K562 (cell line): ENCODE data around the gene HSPB2. TPM values are rescaled to one million over a fixed set of nuclear protein-coding genes. Genes with fewer than 3 reads are reported as not detected.

Source experiments
- ATAC-seq: fragments of 200-7000 bp; cut with Tn5 transposase; 3 replicates; pipeline ENCODE4 v1.9.1; 2020; ENCODE audit warnings: moderate library complexity
- BruUV-seq: library from RNA; stranded (reverse); fragments of 400-500 nt; replicated peaks from 2 replicates; lab custom pipeline; 2021; lab: Mats Ljungman, UMichigan
- CTCF ChIA-PET: fragments of 300-600 bp; formaldehyde crosslinking; extraction: SDS; loops from one replicate; lab custom pipeline; 2021; ENCODE audit warnings: low intra/inter-chr PET ratio; lab: Yijun Ruan, JAX
- POLR2A ChIA-PET: fragments of 300-600, 350-650 bp; sonication (Branson Sonifier 250); formaldehyde crosslinking; extraction: SDS; loops from one replicate; lab custom pipeline; 2021; ENCODE audit warnings: antibody characterized with exemption, inconsistent platforms; lab: Yijun Ruan, JAX
- DNase-seq, 4 experiments: peaks; one replicate each; pipeline versions ENCODE4 v3.0.0 to v3.0.0-alpha.2; 2011 to 2018; ENCODE audit warnings: low spot score in 3 of 4, mixed read lengths in 3 of 4; ENCODE audit errors: extremely low read depth in 1 of 4
- FAIRE-seq: peaks from 2 replicates; lab custom pipeline; 2011; peaks lifted over from hg19 to GRCh38; lab: Jason Lieb, UNC
- H2AFZ ChIP-seq: 2 replicates; pipeline ENCODE4 v1.6.0; 2011; ENCODE audit warnings: low read depth, low read length, control low read depth, inconsistent platforms
- H3K27ac ChIP-seq: fragments of 200-600 bp; 3 replicates; pipeline ENCODE4 v1.8.0; 2011; ENCODE audit warnings: low read depth, mild to moderate bottlenecking, control low read depth, inconsistent platforms, low read length, moderate library complexity, mixed read lengths; ENCODE audit errors: extremely low read depth
- H3K27me3 ChIP-seq, 2 experiments: fragments of 300-600 bp in 1 of 2; 2 replicates in 1 of 2; 3 replicates in 1 of 2; pipeline versions ENCODE4 v1.6.0 to v1.8.0; 2011; ENCODE audit warnings: inconsistent platforms in 2 of 2, low read length in 2 of 2, mild to moderate bottlenecking in 1 of 2, mixed read lengths in 1 of 2, moderate library complexity in 1 of 2; ENCODE audit not compliant: control insufficient read depth in 2 of 2, insufficient read depth in 2 of 2
- H3K36me3 ChIP-seq: fragments of 300-600 bp; 3 replicates; pipeline ENCODE4 v1.8.0; 2011; ENCODE audit warnings: mild to moderate bottlenecking, low read length, inconsistent platforms; ENCODE audit not compliant: control insufficient read depth, insufficient read depth
- H3K4me1 ChIP-seq, 2 experiments: fragments of 200-600 bp in 1 of 2; replicated peaks in 1 of 2; 2 replicates in 1 of 2; 3 replicates in 1 of 2; pipeline versions ENCODE4 v1.5.1 to v1.8.0; 2011; ENCODE audit warnings: inconsistent platforms in 2 of 2, low read length in 2 of 2, mild to moderate bottlenecking in 1 of 2, mixed read lengths in 1 of 2, moderate library complexity in 1 of 2; ENCODE audit not compliant: control insufficient read depth in 2 of 2, insufficient read depth in 2 of 2
- H3K4me2 ChIP-seq: 2 replicates; pipeline ENCODE4 v1.6.1; 2011; ENCODE audit warnings: low read length, control low read depth, inconsistent platforms, mixed read lengths; ENCODE audit not compliant: insufficient read depth
- H3K4me3 ChIP-seq: fragments of 200-600 bp; sonication (generic), shearing (Covaris generic); 2 replicates; pipeline ENCODE4 v1.5.1; 2016; ENCODE audit warnings: control low read depth, inconsistent platforms
- H3K79me2 ChIP-seq: fragments of 200-600 bp; 3 replicates; pipeline ENCODE4 v1.8.0; 2011; ENCODE audit warnings: low read length, inconsistent platforms; ENCODE audit not compliant: control insufficient read depth, insufficient read depth
- H3K9ac ChIP-seq, 2 experiments: 2 replicates each; pipeline versions ENCODE4 v1.6.0 to v1.6.1; 2011; ENCODE audit warnings: low read depth in 2 of 2, low read length in 2 of 2, control low read depth in 1 of 2, inconsistent platforms in 1 of 2, mild to moderate bottlenecking in 1 of 2, mixed read lengths in 1 of 2; ENCODE audit not compliant: insufficient read depth in 1 of 2
- H3K9me1 ChIP-seq: one replicate; pipeline ENCODE4 v1.6.0; 2011; ENCODE audit warnings: inconsistent platforms, mild to moderate bottlenecking, low read length, moderate library complexity; ENCODE audit not compliant: control insufficient read depth, insufficient read depth
- H3K9me3 ChIP-seq: replicated peaks from 2 replicates; pipeline ENCODE4 v1.5.1; 2011; ENCODE audit warnings: low read depth, low read length, inconsistent platforms; ENCODE audit not compliant: control insufficient read depth, insufficient read depth
- H4K20me1 ChIP-seq: replicated peaks from 2 replicates; pipeline ENCODE4 v1.6.1; 2011; ENCODE audit warnings: low read length, inconsistent platforms, mixed read lengths; ENCODE audit not compliant: control insufficient read depth, insufficient read depth
- ARNT ChIP-seq, 2 experiments: fragments of 450-650 bp; IDR thresholded peaks; 2 replicates each; pipeline ENCODE4 v1.6.1; 2016; ENCODE audit warnings: mild to moderate bottlenecking in 1 of 2
- CBX3 ChIP-seq, 2 experiments: IDR thresholded peaks; 1 replicate in 1 of 2; 2 replicates in 1 of 2; pipeline ENCODE4 v1.6.1; 2012; ENCODE audit warnings: inconsistent platforms in 2 of 2, low read length in 2 of 2, borderline replicate concordance in 1 of 2, control low read depth in 1 of 2
- CGGBP1 ChIP-seq: fragments of 250-450 bp; sonication (Bioruptor Pico); IDR thresholded peaks from 2 replicates; pipeline ENCODE4 v1.9.0; 2021; ENCODE audit warnings: mild to moderate bottlenecking
- CREB5 ChIP-seq: fragments of 250-450 bp; sonication (Bioruptor Pico); IDR thresholded peaks from 2 replicates; pipeline ENCODE4 v1.5.0; 2020; ENCODE audit warnings: mild to moderate bottlenecking
- CREM ChIP-seq: IDR thresholded peaks from 2 replicates; pipeline ENCODE4 v1.6.1; 2014; ENCODE audit warnings: antibody characterized with exemption, low read depth
- GABPB1 ChIP-seq: sonication (generic); formaldehyde crosslinking; IDR thresholded peaks from 2 replicates; pipeline ENCODE4 v1.8.0; 2022; ENCODE audit warnings: mild to moderate bottlenecking, missing genetic modification reagents
- HNRNPL ChIP-seq: fragments of 200-400 bp; formaldehyde crosslinking; IDR thresholded peaks from 2 replicates; pipeline ENCODE4 v1.6.1; 2017; ENCODE audit warnings: low read depth, mild to moderate bottlenecking, low read length
- KDM4B ChIP-seq, 2 experiments: fragments of 450-650 bp in 1 of 2; sonication (generic) in 1 of 2; IDR thresholded peaks; 2 replicates each; pipeline ENCODE4 v1.6.1; 2016 to 2017; ENCODE audit warnings: borderline replicate concordance in 2 of 2, antibody characterized with exemption in 1 of 2, low read depth in 1 of 2, mild to moderate bottlenecking in 1 of 2
- L3MBTL2 ChIP-seq: fragments of 450-650 bp; IDR thresholded peaks from 2 replicates; pipeline ENCODE4 v1.6.1; 2016; ENCODE audit warnings: mild to moderate bottlenecking, moderate library complexity
- MCM5 ChIP-seq: fragments of 450-650 bp; IDR thresholded peaks from 2 replicates; pipeline ENCODE4 v1.6.1; 2016; ENCODE audit warnings: low read depth
- NR4A1 ChIP-seq, 2 experiments: fragments of 250-450 bp in 1 of 2; fragments of 450-650 bp in 1 of 2; sonication (Bioruptor Pico) in 1 of 2; IDR thresholded peaks; 2 replicates each; pipeline versions ENCODE4 v1.4.0 to v1.6.1; 2016 to 2020; ENCODE audit warnings: mild to moderate bottlenecking in 2 of 2, missing compliant biosample characterization in 1 of 2, missing genetic modification characterization in 1 of 2, moderate library complexity in 1 of 2
- PHF20 ChIP-seq: fragments of 450-650 bp; IDR thresholded peaks from 2 replicates; pipeline ENCODE4 v1.6.1; 2018; ENCODE audit not compliant: partially characterized antibody
- PKNOX1 ChIP-seq: fragments of 450-650 bp; IDR thresholded peaks from 2 replicates; pipeline ENCODE4 v1.6.1; 2016
- POU5F1 ChIP-seq: fragments of 150-350 bp; IDR thresholded peaks from 2 replicates; pipeline ENCODE4 v1.6.1; 2014; ENCODE audit warnings: borderline replicate concordance, low read length, low read depth, mild to moderate bottlenecking; ENCODE audit not compliant: partially characterized antibody
- USF1 ChIP-seq: sonication (generic); formaldehyde crosslinking; IDR thresholded peaks from 2 replicates; pipeline ENCODE4 v1.9.0; 2022; ENCODE audit warnings: mild to moderate bottlenecking, missing genetic modification reagents
- ZNF347 ChIP-seq: fragments of 450-650 bp; formaldehyde crosslinking; IDR thresholded peaks from 2 replicates; pipeline ENCODE4 v1.4.0; 2020; ENCODE audit warnings: low read depth, mild to moderate bottlenecking, moderate library complexity
- WGBS: fragments of 100-300 bp; shearing (Covaris generic); methylation state at CpG from one replicate; pipeline ENCODE4 v1.1.6; 2016; ENCODE audit warnings: low coverage, mixed read lengths; ENCODE audit not compliant: insufficient coverage; ENCODE audit errors: missing lambda C conversion rate; 5-methylcytosine and 5-hydroxymethylcytosine counted together
- in situ Hi-C: fragments of 300-500 bp; cut with MboI; formaldehyde crosslinking; loops from 4 replicates; pipeline ENCODE4 v1.15.0; 2018; ENCODE audit warnings: inconsistent platforms, mixed read lengths
- intact Hi-C: fragments of 100-400 bp; cut with micrococcal nuclease; formaldehyde crosslinking; loops from 2 replicates; pipeline ENCODE4 v1.14.2; 2022
- polyA plus RNA-seq, 8 experiments: library from polyadenylated mRNA; depleted of rRNA in 4 of 8; stranded (reverse) in 5 of 8; unstranded in 3 of 8; fragments of >200 nt; fragmentation: Nextera tagmentation in 2 of 8; fragmentation: Illumina TruSeq in 1 of 8; extraction: Ambion mirVana in 2 of 8; extraction: Trizol in 1 of 8; gene quantifications; 2 replicates each; pipeline versions ENCODE4 v1.2.1 to v1.2.3, GENCODE V29; 2011 to 2014; ENCODE audit warnings: inconsistent platforms in 1 of 8, missing spikeins in 1 of 8
- total RNA-seq, 7 experiments: library from RNA; depleted of rRNA in 6 of 7; stranded (reverse); fragments of >200 nt in 6 of 7; fragmentation: Illumina TruSeq in 2 of 7; extraction: Trizol in 2 of 7; gene quantifications; 2 replicates each; pipeline versions ENCODE4 v1.2.1 to v1.2.3, GENCODE V29; 2011 to 2021; ENCODE audit warnings: low replicate concordance in 1 of 7

HSPB2 gene
- total and polyA plus RNA-seq, 9 of the 15 experiments (the other 6 are each of a cell fraction or from before 2014, with no cell fraction given): 0.06 to 0.35 (median 0.11) TPM; not detected in 5

- in situ Hi-C loops: loop anchor here (5.0 kb wide), 1 partner anchor 108 kb away; no protein-coding TSS in a partner anchor
- Histone ChIP-seq H3K36me3 (peaks cover 13% of the 10 kb centered on the region; the same call in 2 of the 3 replicates), H3K27ac (peak within 1 kb of the TSS; percentile 95), H4K20me1 (no peaks in the 10 kb centered on the region), H3K9ac (peak within 1 kb of the TSS; percentile 86 to 94), H3K9me3 (no peaks in the 10 kb centered on the region), H3K27me3 (no peaks in the 10 kb centered on the region), H3K4me2 (peak within 1 kb of the TSS; percentile 96), H3K9me1 (no peaks in the 10 kb centered on the region), H3K79me2 (peaks cover 8% of the 10 kb centered on the region), H3K4me1 (peaks cover 10 to 21% of the 10 kb centered on the region in 2 experiments; a peak in 4 of 5 replicates), H2AFZ (peak within 1 kb of the TSS; percentile 99), H3K4me3 (peak within 1 kb of the TSS; percentile 62)
- intact Hi-C loops: loop anchor here (1.0 to 5.0 kb wide), 8 partner anchors 33 to 403 kb away; partner anchors contain the start of genes BCO2, CRYAB, HSPB2 and SDHD
- DNase-seq: peak; percentile 92 to 98 (median 93)
- CTCF ChIA-PET: interaction anchor here (0.6 to 2.2 kb wide), 4 partner anchors 100 to 343 kb away, joined by 3 to 26 read pairs (median 5); no protein-coding TSS in a partner anchor
- peak; percentile 95 for FAIRE-seq
- POLR2A ChIA-PET: interaction anchor here (1.2 to 1.5 kb wide), 3 partner anchors 15 to 103 kb away, joined by 3 to 5 read pairs (median 3); no protein-coding TSS in a partner anchor
- WGBS: under 1% methylated on average over 47 of the region's 55 CpGs
- ATAC-seq: peak; percentile 91
- no TSS peak for BruUV-seq
- TF ChIP-seq CREM: peak; percentile 99
- TF ChIP-seq CREB5 (CRISPR knock-in tag): no peak; the same call in 1 of the 2 replicates
- TF ChIP-seq GABPB1 (CRISPR knock-in tag): peak; percentile 99
- 0 out of 4 replicates have a peak, but pooled peaks of 1 of the 2 experiments have one; percentile 80 for TF ChIP-seq KDM4B (IDR thresholded peaks at IDR 0.05; ENCODE audit: borderline replicate concordance in 2 of 2, low read depth in 1 of 2)
- no peak for TF ChIP-seq NR4A1 (CRISPR knock-in tag; IDR thresholded peaks at IDR 0.05)
- no peak for TF ChIP-seq NR4A1 (tag; IDR thresholded peaks at IDR 0.05)
- TF ChIP-seq ARNT (IDR thresholded peaks at IDR 0.05): peak in 1 of 2 experiments; percentile 81; a peak in 2 of 4 replicates
- peak; percentile 25 for TF ChIP-seq POU5F1
- peak; percentile 31; the same call in 1 of the 2 replicates for TF ChIP-seq CGGBP1
- TF ChIP-seq L3MBTL2: peak; percentile 76; the same call in 1 of the 2 replicates
- no peak for TF ChIP-seq ZNF347
- no peak for TF ChIP-seq HNRNPL
- TF ChIP-seq USF1: no peak; the same call in none of the 2 replicates
- no peak for TF ChIP-seq MCM5
- TF ChIP-seq PKNOX1: peak; percentile 75
- peak in 1 of 2 experiments; percentile 33; a peak in 1 of 3 replicates for TF ChIP-seq CBX3 (IDR thresholded peaks at IDR 0.05; ENCODE audit: borderline replicate concordance in 1 of 2, low read length in 2 of 2)
- TF ChIP-seq PHF20: peak; percentile 93
These were observed 33.5 kb upstream of the HSPB2 start, which contains the start of the genes CFAP68 and FDXACB1 for GRCh38 chr11:111878849-111879636. Gene CFAP68, plus strand, starts transcription at chr11:111879541. Its CDS starts 20 bp downstream, at chr11:111879561. Gene FDXACB1, minus strand, starts transcription at chr11:111879165. Its CDS starts 33 bp downstream, at chr11:111879132.
